GM18868 (cell line): Measurements from ENCODE around the gene PPEF1.

ENCODE experiments used
- ATAC-seq: cut with Tn5 transposase; IDR thresholded peaks from one replicate; pipeline ENCODE4 v1.9.1; 2021; ENCODE audit warnings: mild to moderate bottlenecking, moderate library complexity; ENCODE audit not compliant: unreplicated experiment

The PPEF1 gene

DNA sequence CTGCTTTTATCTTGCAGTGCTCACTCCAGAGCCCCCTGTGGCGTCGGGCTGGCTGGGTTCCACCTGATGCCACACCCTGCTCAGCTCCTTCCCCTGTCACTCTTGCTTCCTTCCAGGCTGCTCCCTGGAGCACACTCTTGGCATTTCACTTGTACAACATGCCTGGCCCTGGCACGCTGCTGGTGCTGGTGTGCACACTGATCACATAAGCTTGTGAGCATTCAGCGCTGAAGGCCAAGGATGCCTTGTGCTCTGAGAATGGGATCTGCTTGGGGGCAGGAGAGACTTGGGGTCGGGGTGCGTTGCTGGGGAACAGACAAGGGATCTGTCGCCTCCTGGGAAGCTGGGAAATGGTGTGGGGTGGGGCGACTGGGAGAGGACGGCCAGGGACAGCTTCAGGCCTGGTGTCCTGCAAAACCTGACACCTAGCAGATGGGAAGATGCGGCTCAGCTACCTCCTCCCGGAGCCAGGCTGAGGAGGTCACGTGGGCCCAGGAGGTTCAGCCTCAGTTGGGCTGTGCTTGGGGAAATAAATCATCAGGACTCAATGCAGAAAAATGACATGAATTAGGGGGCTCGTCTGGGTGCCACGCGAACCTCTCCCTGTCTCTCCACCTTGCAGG, 167.9 kb downstream of the PPEF1 start:
- no peak for ATAC-seq

GRCh38 chrX:18877469-18877868, 170.0 kb downstream of the PPEF1 start:
- no peak for ATAC-seq
